ENCODE results near the gene COX14. TPM values are rescaled to one million over a fixed set of nuclear protein-coding genes. Genes with fewer than 3 reads are reported as not detected.

The COX14 gene
- total RNA-seq, 3 donors from 2014 or later, result 72.2 to 89.8 (median 74.9) TPM

DNA sequence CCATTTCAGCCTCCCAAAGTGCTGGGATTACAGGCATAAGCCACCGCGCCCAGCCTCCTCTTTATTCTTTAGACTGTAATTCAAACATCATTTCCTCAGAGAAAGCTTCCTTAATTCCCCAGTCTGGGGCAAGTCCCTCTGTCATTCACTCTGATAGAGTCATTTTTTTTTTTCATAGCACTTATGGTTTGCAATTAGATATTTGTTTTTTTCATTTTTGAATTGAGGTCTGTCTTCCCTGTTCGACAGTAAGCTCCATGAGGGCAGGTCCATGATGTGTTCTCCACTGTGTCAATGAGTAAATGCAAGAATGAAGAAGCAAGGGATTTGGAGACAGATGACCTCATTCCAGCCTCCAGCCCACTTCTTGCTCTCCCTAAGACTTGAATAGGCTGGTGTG lies 42.5 kb upstream of the COX14 start:
- Histone ChIP-seq H3K4me1 (ENCODE audit: low read depth) (peaks cover 3% of the 10 kb centered on the region), H3K9me3 (no peaks in the 10 kb centered on the region), H3K4me3 (no peak overlapping the region), H3K36me3 (ENCODE audit: low read depth) (no peaks in the 10 kb centered on the region)
- intact Hi-C loops (cut with DNase I, micrococcal nuclease), result no loop called here
- ATAC-seq (no peak), DNase-seq (no peak)
- TF ChIP-seq, protein P1, sequence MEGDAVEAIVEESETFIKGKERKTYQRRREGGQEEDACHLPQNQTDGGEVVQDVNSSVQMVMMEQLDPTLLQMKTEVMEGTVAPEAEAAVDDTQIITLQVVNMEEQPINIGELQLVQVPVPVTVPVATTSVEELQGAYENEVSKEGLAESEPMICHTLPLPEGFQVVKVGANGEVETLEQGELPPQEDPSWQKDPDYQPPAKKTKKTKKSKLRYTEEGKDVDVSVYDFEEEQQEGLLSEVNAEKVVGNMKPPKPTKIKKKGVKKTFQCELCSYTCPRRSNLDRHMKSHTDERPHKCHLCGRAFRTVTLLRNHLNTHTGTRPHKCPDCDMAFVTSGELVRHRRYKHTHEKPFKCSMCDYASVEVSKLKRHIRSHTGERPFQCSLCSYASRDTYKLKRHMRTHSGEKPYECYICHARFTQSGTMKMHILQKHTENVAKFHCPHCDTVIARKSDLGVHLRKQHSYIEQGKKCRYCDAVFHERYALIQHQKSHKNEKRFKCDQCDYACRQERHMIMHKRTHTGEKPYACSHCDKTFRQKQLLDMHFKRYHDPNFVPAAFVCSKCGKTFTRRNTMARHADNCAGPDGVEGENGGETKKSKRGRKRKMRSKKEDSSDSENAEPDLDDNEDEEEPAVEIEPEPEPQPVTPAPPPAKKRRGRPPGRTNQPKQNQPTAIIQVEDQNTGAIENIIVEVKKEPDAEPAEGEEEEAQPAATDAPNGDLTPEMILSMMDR (IDR thresholded peaks at IDR 0.05), result no peak

DNA sequence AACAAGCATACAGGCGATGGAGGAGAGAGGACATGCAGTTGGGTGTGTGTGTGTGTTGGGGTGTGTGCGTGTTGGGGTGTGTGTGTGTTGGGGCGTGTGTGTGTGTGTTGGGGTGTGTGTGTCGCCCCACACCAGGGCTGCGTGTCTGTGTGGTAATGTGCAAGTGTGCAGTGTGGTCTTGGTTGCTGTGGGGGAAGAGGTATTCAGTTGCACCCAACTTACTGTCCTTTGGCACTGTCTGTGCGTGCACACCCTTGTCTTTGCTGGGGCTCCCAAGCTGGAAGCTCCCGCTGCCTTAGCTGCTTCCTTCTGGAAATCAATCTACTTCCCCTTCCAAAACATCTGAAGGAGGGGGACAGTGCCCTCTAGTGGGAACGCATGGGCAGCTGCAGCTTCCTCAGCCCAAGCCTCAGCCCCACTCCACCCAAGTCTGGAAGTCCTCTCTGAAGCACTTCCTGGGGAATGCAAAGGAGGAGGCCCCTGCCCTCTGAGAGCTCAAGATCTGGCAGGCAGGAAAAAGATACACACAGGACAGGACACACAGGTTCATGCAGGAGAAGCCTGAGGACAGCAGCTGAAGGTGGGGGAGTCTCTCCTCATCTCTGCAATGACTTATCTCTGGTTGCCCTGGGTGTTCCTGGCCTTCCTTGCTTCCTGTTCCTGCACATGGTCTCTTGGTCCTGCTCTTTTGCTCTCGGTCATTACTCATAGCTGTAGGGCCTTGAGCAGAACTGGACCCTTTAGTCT lies 41.5 kb upstream of the COX14 start:
- Histone ChIP-seq H3K4me1 (ENCODE audit: low read depth) (peaks cover 9% of the 10 kb centered on the region), H3K9me3 (no peaks in the 10 kb centered on the region), H3K4me3 (no peak overlapping the region), H3K36me3 (ENCODE audit: low read depth) (no peaks in the 10 kb centered on the region)
- TF ChIP-seq, protein P1 (IDR thresholded peaks at IDR 0.05), result peak; percentile 85
- intact Hi-C loops (cut with DNase I, micrococcal nuclease), result loop anchor here (5.0 to 10.0 kb wide), 2 partner anchors 103 to 104 kb away; no protein-coding TSS in a partner anchor
- peak; percentile 68 to 83 (median 82) for DNase-seq
- peak; percentile 88 for ATAC-seq

DNA sequence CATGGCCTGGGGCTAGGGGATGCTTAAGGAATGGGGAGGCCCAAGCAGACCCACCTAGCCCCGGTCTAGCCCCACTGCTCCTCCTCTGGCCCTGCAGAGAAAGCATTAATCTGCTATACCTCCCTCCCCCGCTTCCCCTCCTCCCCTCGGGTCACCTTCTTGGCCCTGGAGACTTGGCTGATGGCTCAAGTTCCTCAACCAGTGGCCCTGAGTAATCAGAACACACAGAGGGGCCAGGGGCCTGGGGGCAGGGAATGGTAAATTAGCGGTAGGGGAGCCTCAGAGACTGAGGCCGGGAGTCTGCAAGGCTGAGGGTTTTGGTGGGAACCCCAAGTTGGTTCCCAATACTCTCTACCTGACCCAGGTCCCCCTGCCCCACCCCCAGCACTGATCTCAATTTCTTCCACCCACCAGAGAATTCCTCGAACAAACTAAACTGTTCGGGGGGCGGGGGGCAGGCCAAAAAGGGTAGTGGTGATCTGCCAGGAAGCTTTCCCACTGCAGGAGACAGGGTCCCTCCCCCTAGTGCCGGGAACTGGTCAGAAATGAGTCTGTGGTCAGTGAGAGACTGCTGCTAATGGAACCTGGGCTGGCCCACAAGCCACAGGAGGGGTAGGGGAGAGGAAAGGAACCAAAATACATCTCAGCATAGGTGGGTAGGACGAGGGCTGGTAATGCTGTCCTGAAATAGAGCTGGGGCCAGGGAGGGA lies 39.7 kb upstream of the COX14 start:
- Histone ChIP-seq H3K4me1 (ENCODE audit: low read depth) (peaks cover 14% of the 10 kb centered on the region), H3K4me3 (no peak overlapping the region), H3K9me3 (no peaks in the 10 kb centered on the region), H3K36me3 (ENCODE audit: low read depth) (no peaks in the 10 kb centered on the region)
- ATAC-seq (no peak), DNase-seq (no peak)
- TF ChIP-seq, protein P1 (IDR thresholded peaks at IDR 0.05), result no peak
- intact Hi-C loops (cut with DNase I, micrococcal nuclease), result loop anchor here (5.0 to 10.0 kb wide), 2 partner anchors 102 to 105 kb away; no protein-coding TSS in a partner anchor

DNA sequence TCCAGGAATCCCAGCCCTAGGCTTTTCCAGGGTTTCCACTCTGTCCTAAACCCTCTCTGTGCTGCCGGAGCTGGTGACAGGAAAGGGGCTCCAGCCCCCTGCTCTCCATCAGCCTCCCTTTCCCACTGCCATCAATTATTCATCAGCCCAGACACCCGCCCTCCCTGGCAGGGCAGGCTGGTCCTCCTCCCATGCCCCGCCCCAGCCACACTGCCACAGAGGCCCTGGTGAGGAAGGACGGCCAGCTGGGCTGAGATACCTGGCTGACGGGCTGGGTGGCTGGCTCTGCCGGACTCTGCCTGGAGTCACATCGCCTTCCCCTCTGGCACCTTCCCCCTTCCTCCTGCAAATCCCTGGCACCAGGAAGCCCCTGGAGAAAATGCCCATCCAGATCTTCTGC lies 38.8 kb upstream of the COX14 start:
- peaks cover 14% of the 10 kb centered on the region for H3K4me1 ChIP-seq (ENCODE audit: low read depth)
- no peaks in the 10 kb centered on the region for H3K36me3 ChIP-seq (ENCODE audit: low read depth)
- TF ChIP-seq, protein P1 (IDR thresholded peaks at IDR 0.05), result no peak
- intact Hi-C loops (cut with DNase I, micrococcal nuclease), result loop anchor here (5.0 to 10.0 kb wide), 2 partner anchors 102 to 106 kb away; no protein-coding TSS in a partner anchor
- no peak for DNase-seq
- no peak overlapping the region for H3K4me3 ChIP-seq
- H3K9me3 ChIP-seq, result no peaks in the 10 kb centered on the region
- no peak for ATAC-seq

DNA sequence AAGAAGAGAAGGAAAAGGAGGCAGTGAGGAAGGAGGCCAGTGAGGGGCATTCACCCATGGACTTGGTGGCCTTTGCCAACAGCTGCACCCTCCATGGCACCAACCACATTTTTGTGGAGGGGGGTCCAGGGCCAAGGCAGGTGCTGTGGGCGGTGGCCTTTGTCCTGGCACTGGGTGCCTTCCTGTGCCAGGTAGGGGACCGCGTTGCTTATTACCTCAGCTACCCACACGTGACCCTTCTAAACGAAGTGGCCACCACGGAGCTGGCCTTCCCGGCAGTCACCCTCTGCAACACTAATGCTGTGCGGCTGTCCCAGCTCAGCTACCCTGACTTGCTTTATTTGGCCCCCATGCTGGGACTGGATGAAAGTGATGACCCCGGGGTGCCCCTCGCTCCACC lies 38.3 kb upstream of the COX14 start:
- intact Hi-C loops (cut with DNase I, micrococcal nuclease), result loop anchor here (5.0 to 10.0 kb wide), 2 partner anchors 101 to 106 kb away; no protein-coding TSS in a partner anchor
- TF ChIP-seq, protein P1 (IDR thresholded peaks at IDR 0.05), result no peak
- H3K9me3 ChIP-seq, result no peaks in the 10 kb centered on the region
- ATAC-seq (no peak), DNase-seq (no peak)
- H3K36me3 ChIP-seq (ENCODE audit: low read depth), result no peaks in the 10 kb centered on the region
- no peak overlapping the region for H3K4me3 ChIP-seq
- H3K4me1 ChIP-seq (ENCODE audit: low read depth), result peaks cover 14% of the 10 kb centered on the region
